ENCODE results near the gene MAP2K2.
A peak's percentile ranks its signal among the peaks of the same experiment; 100 is the strongest.

The MAP2K2 gene

DNA sequence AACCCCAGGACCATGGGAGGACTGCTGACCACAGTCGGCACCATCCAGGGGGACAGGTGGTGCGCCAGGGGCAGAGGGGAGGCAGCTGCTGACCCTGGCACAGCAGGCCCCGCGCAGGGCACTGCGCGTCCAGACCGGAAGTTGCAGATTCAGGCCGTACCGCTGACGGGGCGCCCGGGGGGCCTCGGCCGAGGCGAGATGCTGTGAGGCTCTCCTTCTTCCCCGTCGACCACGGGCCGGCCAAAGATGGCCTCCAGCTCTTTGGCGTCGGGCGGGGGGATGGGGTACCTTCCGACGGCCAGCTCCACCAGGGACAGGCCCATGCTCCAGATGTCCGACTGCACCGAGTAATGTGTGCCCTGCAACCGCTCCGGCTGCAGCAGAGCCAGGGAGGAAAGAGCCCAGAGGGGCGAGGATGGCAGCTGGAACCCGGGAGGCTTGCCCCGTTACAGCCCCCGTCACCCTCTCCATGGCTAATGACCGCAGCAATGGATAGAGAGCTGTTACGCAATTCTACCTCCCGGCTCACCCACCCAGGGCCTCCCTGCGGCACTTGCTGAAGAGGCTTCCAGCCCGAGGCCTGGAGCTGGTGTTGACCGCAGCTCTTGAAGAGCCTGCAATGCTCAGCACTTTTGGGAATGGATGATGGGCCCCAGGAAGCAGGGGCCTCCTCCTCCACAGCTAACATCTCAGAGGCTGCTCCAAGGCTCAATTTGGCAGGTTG, 24.7 kb downstream of the MAP2K2 start:
- peak; percentile 7 for DNase-seq

DNA sequence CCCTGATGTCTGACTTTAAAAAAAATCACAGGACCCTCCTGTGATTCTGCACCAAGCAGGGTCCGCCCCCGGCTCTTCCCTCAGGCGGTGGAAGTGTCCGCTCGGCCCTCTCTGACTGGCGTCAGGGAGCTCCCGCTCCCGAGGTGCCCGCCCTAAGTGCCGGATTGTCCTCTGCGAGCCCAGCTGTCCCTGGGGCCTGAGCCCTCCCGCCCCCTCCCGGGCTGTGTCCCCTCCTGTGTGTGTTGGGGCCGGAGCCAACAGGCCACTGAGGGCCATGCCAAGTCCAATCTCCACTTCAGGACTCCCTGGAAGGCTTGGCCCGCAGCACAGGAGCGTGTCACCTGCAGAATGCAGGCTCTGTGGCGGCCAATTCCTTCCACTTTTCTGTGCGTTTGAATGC, 25.4 kb downstream of the MAP2K2 start:
- DNase-seq: no peak

GRCh38 chr19:4097501-4097900, 26.4 kb downstream of the MAP2K2 start:
- DNase-seq: no peak

DNA sequence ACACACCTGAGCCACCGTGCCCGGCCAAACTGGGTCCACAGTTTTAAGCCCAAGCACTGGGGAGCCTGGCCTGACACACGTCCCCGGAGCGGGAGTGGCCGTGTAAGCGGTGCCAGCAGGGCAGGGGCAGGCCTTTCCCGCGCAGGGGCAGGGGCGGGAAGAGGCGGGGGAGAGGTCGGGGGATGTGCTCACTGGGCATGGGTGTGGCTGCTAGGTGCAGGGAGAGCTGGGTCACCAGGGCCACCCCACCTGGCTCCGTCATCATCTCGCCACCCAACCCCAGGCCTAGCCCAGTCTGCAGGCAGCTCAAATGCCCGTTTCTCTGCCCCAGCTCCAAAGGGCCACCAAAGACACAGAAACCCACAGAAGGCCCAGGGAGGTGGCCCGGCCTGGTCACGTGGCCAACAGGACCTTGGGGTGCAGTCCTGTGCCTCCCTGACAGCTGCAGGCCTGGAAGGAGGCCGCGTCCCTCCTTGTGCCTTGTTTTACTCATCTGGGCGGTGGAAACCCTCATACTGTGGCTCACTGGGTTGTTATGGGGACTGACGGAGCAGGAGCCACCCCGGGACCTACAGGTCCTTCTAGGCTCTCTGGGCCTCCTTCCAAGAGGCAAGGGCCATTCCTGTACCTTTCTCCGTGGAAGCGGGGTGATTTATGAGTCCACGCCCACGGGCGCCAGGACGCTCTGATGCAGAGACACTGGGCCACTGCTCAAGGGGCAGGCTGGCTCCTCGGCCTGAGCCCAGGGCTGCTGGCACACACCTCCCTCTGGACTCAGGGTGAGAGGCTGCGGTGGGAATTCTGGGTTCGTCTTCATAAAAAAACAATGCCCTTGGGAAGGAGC, 27.7 kb downstream of the MAP2K2 start:
- no peak for DNase-seq

DNA sequence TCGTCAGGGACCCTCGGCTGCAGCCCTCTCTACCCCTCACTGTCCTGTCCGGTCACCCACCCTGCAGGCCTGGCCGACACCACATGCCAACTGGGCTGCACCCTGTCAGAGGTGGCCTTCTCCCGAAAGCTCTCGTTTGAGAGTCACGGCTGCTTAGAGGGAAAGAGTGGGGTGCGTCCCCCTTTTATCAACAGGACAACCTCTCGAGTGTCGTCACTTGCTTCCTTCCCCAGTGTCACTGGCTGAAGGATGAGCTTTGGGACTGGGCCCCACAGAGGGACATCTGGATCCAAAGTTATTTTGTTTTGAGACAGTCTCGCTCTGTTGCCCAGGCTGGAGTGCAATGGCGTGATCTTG, 28.5 kb downstream of the MAP2K2 start:
- DNase-seq: no peak

- DNase-seq: no peak
These were observed 29.0 kb downstream of the MAP2K2 start for GRCh38 chr19:4094761-4095487.

- no peak for DNase-seq
These were observed 29.6 kb downstream of the MAP2K2 start for GRCh38 chr19:4094291-4094690.

GRCh38 chr19:4093643-4094175, 30.2 kb downstream of the MAP2K2 start:
- no peak for DNase-seq

- DNase-seq: no peak
These were observed 33.3 kb downstream of the MAP2K2 start for GRCh38 chr19:4090356-4091220.

DNA sequence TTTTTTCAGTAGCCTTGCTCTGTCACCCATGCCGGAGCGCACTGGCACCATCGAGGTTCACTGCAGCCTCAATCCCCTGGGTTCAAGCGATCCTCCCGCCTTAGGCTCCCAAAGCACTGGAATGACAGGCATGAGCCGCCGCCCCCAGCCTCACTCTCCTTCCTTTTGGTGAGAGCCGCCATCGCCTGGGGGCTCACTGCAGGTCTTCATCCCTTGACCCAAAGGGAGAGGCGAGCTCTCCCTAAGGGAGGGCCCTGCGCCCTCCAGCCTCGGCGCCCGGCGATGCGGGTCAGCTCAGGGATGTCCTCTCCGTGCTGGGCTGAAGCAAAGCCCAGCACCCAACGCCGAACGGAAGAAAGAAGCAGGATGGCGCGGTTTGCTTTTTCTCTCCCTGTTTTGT, 34.0 kb downstream of the MAP2K2 start:
- no peak for DNase-seq

- no peak for DNase-seq
These were observed 34.5 kb downstream of the MAP2K2 start for GRCh38 chr19:4089400-4089908.

DNA sequence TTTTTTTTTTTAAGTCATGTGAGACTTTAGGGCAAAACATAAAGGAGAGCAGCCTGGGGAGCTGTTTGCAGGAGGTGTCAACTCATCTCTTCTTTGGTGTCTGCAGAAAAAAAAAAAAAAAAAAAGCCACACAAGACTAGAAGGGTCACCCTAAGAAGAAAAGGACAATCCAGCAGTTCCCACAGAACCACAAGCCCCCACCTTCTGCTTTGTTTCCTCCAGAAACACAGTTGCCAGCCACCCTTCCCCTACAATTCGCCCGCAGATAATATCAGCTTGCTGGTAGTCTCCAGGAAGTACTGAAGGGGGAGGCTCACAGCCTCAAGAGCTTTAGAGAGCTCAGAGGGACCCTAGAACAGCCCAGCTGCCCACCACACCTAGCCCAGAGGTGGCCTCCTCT, 34.9 kb downstream of the MAP2K2 start:
- no peak for DNase-seq

- no peak for DNase-seq
These were observed 35.9 kb downstream of the MAP2K2 start for GRCh38 chr19:4087787-4088679.

DNA sequence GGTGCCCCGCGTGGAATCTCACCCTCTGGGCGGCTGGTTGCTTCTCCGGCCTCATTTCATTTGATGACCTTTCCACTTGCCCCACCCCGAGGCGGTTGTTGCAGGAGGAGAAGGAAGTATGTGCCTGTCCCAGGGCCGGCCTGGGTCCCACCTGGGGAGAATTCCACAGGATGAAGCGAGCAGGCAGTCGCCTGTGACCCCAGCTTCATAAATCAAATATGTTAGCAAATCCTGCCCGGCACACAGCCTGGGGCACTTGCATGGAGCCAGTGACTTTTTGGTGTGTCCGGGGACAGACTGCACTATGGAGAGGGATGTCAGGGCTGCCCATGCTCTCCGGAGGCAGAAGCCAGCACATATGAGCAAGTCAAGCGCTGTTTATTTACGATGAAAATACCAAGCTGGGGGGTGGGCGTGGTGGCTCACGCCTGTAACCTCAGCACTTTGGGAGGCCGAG, 37.5 kb downstream of the MAP2K2 start:
- no peak for DNase-seq

DNA sequence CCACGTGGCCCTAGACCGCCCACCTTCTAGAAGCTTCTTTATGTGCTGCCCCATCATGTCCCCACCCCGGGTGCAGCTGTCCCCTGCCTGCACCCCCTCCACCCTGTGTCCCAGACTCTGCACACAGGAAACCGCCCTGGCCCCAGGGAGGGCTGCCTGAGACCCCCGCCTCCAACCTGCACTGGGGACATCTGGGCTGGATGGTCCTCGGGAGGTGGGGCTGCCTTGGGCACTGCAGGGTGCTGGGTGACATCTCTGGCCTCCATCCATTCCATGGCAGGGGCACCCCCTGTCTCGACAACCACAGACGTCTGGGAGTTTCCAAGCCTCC, 39.4 kb downstream of the MAP2K2 start:
- DNase-seq: no peak

- no peak for DNase-seq
These were observed 40.0 kb downstream of the MAP2K2 start for GRCh38 chr19:4083677-4084546.

- no peak for DNase-seq
These were observed 41.8 kb downstream of the MAP2K2 start for GRCh38 chr19:4082172-4082571.

GRCh38 chr19:4081441-4082129, 42.3 kb downstream of the MAP2K2 start:
- DNase-seq: no peak

DNA sequence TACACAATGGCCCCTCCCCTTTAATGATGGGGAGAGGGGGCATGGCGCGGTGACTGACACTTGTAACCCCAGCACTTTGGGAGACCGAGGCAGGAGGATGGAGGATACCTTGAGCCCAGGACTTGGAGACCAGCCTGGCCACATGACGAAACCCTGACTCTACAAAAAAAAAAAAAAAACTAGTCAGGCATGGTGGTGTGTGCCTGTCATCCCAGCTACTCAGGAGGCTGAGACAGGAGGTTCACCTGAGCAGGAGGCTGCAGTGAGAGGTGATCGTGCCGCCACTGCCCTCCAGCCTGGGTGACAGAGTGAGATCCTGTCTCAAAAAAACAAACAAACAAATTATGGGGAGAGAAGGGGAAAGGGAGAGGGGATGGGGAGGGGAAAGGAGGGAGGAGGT, 43.4 kb downstream of the MAP2K2 start:
- no peak for DNase-seq

Data from DMS79 treated with DMSO at 0.1 percent for 48 hours (cell line).